IMR-90 (cell line): ENCODE results near the gene POLR2F. TPM values are rescaled to one million over a fixed set of nuclear protein-coding genes. Genes with fewer than 3 reads are reported as not detected.

Source experiments
- ATAC-seq: fragments of 200-7000 bp; cut with Tn5 transposase; 2 replicates; pipeline ENCODE4 v1.9.1; 2020; ENCODE audit warnings: low read depth, mild to moderate bottlenecking, moderate library complexity
- BruUV-seq: library from RNA; stranded (reverse); fragments of 400-500 nt; replicated peaks from 2 replicates; lab custom pipeline; 2021; lab: Mats Ljungman, UMichigan
- CTCF ChIA-PET: fragments of 300-600 bp; formaldehyde crosslinking; extraction: SDS; loops from one replicate; lab custom pipeline; 2021; ENCODE audit warnings: antibody characterized with exemption; lab: Yijun Ruan, JAX
- POLR2A ChIA-PET: fragments of 300-600 bp; sonication (Branson Sonifier 250); formaldehyde crosslinking; loops from one replicate; lab custom pipeline; 2022; ENCODE audit warnings: antibody characterized with exemption; ENCODE audit not compliant: unreplicated experiment; lab: Charles Lee
- DNase-seq: peaks from one replicate; pipeline ENCODE4 v3.0.0; 2013
- H2AFZ ChIP-seq: replicated peaks from 2 replicates; pipeline ENCODE3; 2013; ENCODE audit warnings: low read length, mild to moderate bottlenecking; ENCODE audit not compliant: poor library complexity
- H2AK5ac ChIP-seq: 2 replicates; pipeline ENCODE4 v1.6.1; 2013; ENCODE audit warnings: low read depth, low read length, inconsistent platforms
- H2AK9ac ChIP-seq: replicated peaks from 2 replicates; pipeline ENCODE3; 2013; ENCODE audit warnings: mild to moderate bottlenecking, low read depth, low read length, moderate library complexity; ENCODE audit not compliant: poor library complexity
- H2BK120ac ChIP-seq: 2 replicates; pipeline ENCODE4 v1.6.1; 2013; ENCODE audit warnings: low read depth, low read length, inconsistent platforms
- H2BK15ac ChIP-seq: 3 replicates; pipeline ENCODE4 v1.6.1; 2013; ENCODE audit warnings: low read depth, low read length, inconsistent platforms
- H2BK20ac ChIP-seq: 2 replicates; pipeline ENCODE4 v1.6.1; 2013; ENCODE audit warnings: low read depth, mild to moderate bottlenecking, inconsistent platforms, low read length, moderate library complexity
- H2BK5ac ChIP-seq: 2 replicates; pipeline ENCODE4 v1.6.1; 2013; ENCODE audit warnings: mild to moderate bottlenecking, low read depth, low read length, inconsistent platforms; ENCODE audit not compliant: poor library complexity, severe bottlenecking
- H3K14ac ChIP-seq: replicated peaks from 2 replicates; pipeline ENCODE4 v1.6.1; 2013; ENCODE audit warnings: low read depth, low read length, inconsistent platforms
- H3K18ac ChIP-seq: 2 replicates; pipeline ENCODE4 v1.6.1; 2013; ENCODE audit warnings: low read depth, low read length, control low read depth
- H3K23ac ChIP-seq: 2 replicates; pipeline ENCODE4 v1.6.1; 2013; ENCODE audit warnings: low read depth, low read length, inconsistent platforms
- H3K27ac ChIP-seq: 2 replicates; pipeline ENCODE4 v1.5.1; 2013; ENCODE audit warnings: mild to moderate bottlenecking, control low read depth, low read length; ENCODE audit not compliant: insufficient read depth
- H3K27me3 ChIP-seq: 2 replicates; pipeline ENCODE4 v1.6.1; 2013; ENCODE audit warnings: low read length; ENCODE audit not compliant: control insufficient read depth, insufficient read depth
- H3K36me3 ChIP-seq: 2 replicates; pipeline ENCODE4 v1.6.1; 2013; ENCODE audit warnings: low read length, mixed read lengths; ENCODE audit not compliant: control insufficient read depth, insufficient read depth
- H3K4ac ChIP-seq: 2 replicates; pipeline ENCODE4 v1.6.1; 2013; ENCODE audit warnings: low read depth, low read length, inconsistent platforms
- H3K4me1 ChIP-seq: 2 replicates; pipeline ENCODE4 v1.6.1; 2013; ENCODE audit warnings: low read length, mixed read lengths; ENCODE audit not compliant: control insufficient read depth, insufficient read depth
- H3K4me2 ChIP-seq: 2 replicates; pipeline ENCODE4 v1.6.1; 2013; ENCODE audit warnings: low read depth, mild to moderate bottlenecking, control low read depth, low read length, moderate library complexity
- H3K4me3 ChIP-seq: 2 replicates; pipeline ENCODE4 v1.5.1; 2013; ENCODE audit warnings: low read depth, mild to moderate bottlenecking, control low read depth, low read length, moderate library complexity; ENCODE audit not compliant: insufficient read depth
- H3K56ac ChIP-seq: 2 replicates; pipeline ENCODE4 v1.6.1; 2013; ENCODE audit warnings: low read length, inconsistent platforms; ENCODE audit not compliant: insufficient read depth; ENCODE audit errors: extremely low read depth
- H3K79me1 ChIP-seq, 2 experiments: 2 replicates each; pipeline ENCODE4 v1.6.1; 2013; ENCODE audit warnings: low read length in 2 of 2, inconsistent platforms in 1 of 2, low read depth in 1 of 2
- H3K9ac ChIP-seq: 2 replicates; pipeline ENCODE4 v1.6.1; 2013; ENCODE audit warnings: low read depth, low read length, control low read depth
- H3K9me1 ChIP-seq: 2 replicates; pipeline ENCODE4 v1.6.1; 2013; ENCODE audit warnings: low read length, inconsistent platforms; ENCODE audit not compliant: insufficient read depth
- H3K9me3 ChIP-seq: 2 replicates; pipeline ENCODE4 v1.6.1; 2013; ENCODE audit warnings: low read length; ENCODE audit not compliant: control insufficient read depth, insufficient read depth
- H4K20me1 ChIP-seq: 2 replicates; pipeline ENCODE4 v1.6.1; 2013; ENCODE audit warnings: low read length, inconsistent platforms; ENCODE audit not compliant: insufficient read depth
- H4K5ac ChIP-seq: 2 replicates; pipeline ENCODE4 v1.6.1; 2013; ENCODE audit warnings: mild to moderate bottlenecking, low read depth, low read length, control low read depth
- H4K8ac ChIP-seq, 2 experiments: 2 replicates each; pipeline ENCODE4 v1.6.1; 2013; ENCODE audit warnings: low read depth in 2 of 2, low read length in 2 of 2, control low read depth in 1 of 2, inconsistent platforms in 1 of 2
- H4K91ac ChIP-seq: 2 replicates; pipeline ENCODE4 v1.6.1; 2013; ENCODE audit warnings: low read depth, low read length, inconsistent platforms; ENCODE audit not compliant: insufficient read depth
- BHLHE40 ChIP-seq: fragments of 150-350 bp; IDR thresholded peaks from 2 replicates; pipeline ENCODE4 v1.6.1; 2016; ENCODE audit warnings: mild to moderate bottlenecking, low read depth, low read length
- CEBPB ChIP-seq: IDR thresholded peaks from 2 replicates; pipeline ENCODE4 v1.6.1; 2012; ENCODE audit warnings: low read depth, low read length, improper control_type of control experiment
- CHD1 ChIP-seq: IDR thresholded peaks from 2 replicates; pipeline ENCODE4 v1.6.1; 2012; ENCODE audit warnings: low read depth, low read length, improper control_type of control experiment
- FOS ChIP-seq: fragments of 150-350 bp; IDR thresholded peaks from 2 replicates; pipeline ENCODE4 v1.6.1; 2016; ENCODE audit warnings: low read depth, low read length
- MAFK ChIP-seq: IDR thresholded peaks from 2 replicates; pipeline ENCODE4 v1.6.1; 2012; ENCODE audit warnings: low read depth, low read length, improper control_type of control experiment
- MAZ ChIP-seq: IDR thresholded peaks from 2 replicates; pipeline ENCODE4 v1.6.1; 2012; ENCODE audit warnings: low read depth, mild to moderate bottlenecking, low read length, improper control_type of control experiment, moderate library complexity, borderline replicate concordance
- POLR2A ChIP-seq: IDR thresholded peaks from 2 replicates; pipeline ENCODE4 v1.6.1; 2012; ENCODE audit warnings: mild to moderate bottlenecking, low read depth, low read length
- RFX5 ChIP-seq: IDR thresholded peaks from 2 replicates; pipeline ENCODE4 v1.8.0; 2012; ENCODE audit warnings: low read depth, mild to moderate bottlenecking, low read length, moderate library complexity
- SMC3 ChIP-seq: fragments of 150-350 bp; IDR thresholded peaks from 2 replicates; pipeline ENCODE4 v1.6.1; 2016; ENCODE audit warnings: low read depth, mild to moderate bottlenecking, antibody characterized with exemption, low read length, moderate library complexity
- WGBS, 2 experiments: methylation state at CpG; one replicate each; pipeline versions ENCODE4 v1.1.5 to v1.1.7; 2013; ENCODE audit warnings: missing lambda C conversion rate in 2 of 2; ENCODE audit not compliant: insufficient read length in 1 of 2; ENCODE audit errors: extremely low coverage in 2 of 2; 5-methylcytosine and 5-hydroxymethylcytosine counted together
- dilution Hi-C: fragments of 300-500 bp; cut with HindIII; formaldehyde crosslinking; loops from one replicate; pipeline ENCODE4 v1.14.3; 2018; ENCODE audit warnings: low sequenced_read_pairs; ENCODE audit not compliant: unreplicated experiment
- in situ Hi-C: fragments of 300-500 bp; cut with MboI; formaldehyde crosslinking; loops from 3 replicates; pipeline ENCODE4 v1.14.3; 2019; ENCODE audit warnings: low sequenced_read_pairs, inconsistent platforms, mixed read lengths
- intact Hi-C: fragments of 100-400 bp; cut with micrococcal nuclease; formaldehyde crosslinking; loops from 2 replicates; pipeline ENCODE4 v1.10.0; 2022
- polyA plus RNA-seq, 3 experiments: library from polyadenylated mRNA; depleted of rRNA; stranded (reverse); fragments of >200 nt; gene quantifications; 2 replicates each; pipeline ENCODE4 v1.2.3, GENCODE V29; 2012; ENCODE audit warnings: low replicate concordance in 1 of 3
- total RNA-seq: library from RNA; depleted of rRNA; stranded (reverse); fragments of >200 nt; gene quantifications from 2 replicates; pipeline ENCODE4 v1.2.3, GENCODE V29; 2012
- TF ChIP-seq, protein P1 (sequence below): conservative IDR thresholded peaks from 2 replicates; pipeline ENCODE4 v1.5.1; 2012; ENCODE audit warnings: mild to moderate bottlenecking, low read depth, low read length, improper control_type of control experiment
- TF ChIP-seq, protein P2 (sequence below): fragments of 150-350 bp; IDR thresholded peaks from 2 replicates; pipeline ENCODE4 v1.6.1; 2017; ENCODE audit warnings: mild to moderate bottlenecking, antibody characterized with exemption, low read length, low read depth

POLR2F gene
- total and polyA plus RNA-seq, 2 of the 4 experiments (the other 2 are of a cell fraction) = 26.0 to 147 TPM

DNA sequence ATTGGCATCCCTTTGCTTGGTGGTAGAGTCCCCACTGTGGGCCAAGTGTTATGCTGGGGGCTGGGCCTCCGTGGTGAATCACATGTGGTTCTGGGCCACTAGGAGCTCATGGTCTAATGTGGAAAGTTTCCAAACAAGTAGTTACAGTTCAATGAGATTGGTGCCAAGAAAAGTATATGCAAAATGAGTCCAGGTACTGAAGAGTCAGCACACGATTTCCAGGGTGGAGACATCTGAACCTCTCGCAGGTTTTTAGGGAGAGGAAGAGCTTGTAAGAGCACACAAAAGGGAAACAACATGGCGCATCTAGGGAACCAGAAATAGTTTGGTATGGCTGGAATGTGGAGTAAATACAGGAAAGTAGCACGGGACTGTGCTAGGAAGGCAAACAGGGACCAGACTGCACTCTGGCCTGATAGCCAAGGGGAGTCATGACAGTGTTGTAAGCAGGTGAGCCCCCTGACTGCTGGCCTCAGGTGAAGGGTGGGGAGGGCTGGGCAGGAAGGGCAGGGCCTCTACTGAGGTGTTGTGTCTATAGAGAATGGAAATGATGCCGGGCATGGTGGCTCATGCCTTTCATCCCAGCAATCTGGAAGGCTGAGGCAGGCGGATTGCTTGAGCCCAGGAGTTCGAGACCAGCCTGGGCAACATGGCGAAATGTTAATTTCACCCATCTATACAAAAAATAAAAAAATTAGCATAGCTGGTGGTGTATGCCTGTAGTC, 12.6 kb downstream of the POLR2F start (continued):
- TF ChIP-seq POLR2A (no peak), MAFK (no peak)

DNA sequence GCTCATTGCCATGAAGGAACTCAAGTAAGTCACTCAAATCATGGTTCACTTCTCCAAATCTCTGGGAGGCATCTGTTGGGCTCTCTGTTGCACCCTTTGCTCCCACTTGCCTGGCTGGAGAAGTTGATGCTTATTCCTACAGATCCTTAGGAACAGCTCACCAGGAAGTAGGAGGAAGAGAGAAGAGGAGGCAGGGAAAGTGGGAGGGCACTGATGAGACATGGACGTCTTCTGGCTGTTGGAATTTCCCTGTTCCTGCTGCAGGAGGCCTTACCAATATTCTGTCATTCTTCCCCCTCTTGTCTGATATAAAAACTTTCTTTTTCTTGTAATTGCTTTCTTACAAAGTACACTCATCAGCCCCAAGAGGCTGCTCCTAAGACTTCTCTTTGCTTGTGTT, 13.6 kb downstream of the POLR2F start:
- H3K27me3 ChIP-seq = no peaks in the 10 kb centered on the region
- no peak overlapping the region for H2AK5ac ChIP-seq
- no TSS peak for BruUV-seq
- TF ChIP-seq, protein P1, sequence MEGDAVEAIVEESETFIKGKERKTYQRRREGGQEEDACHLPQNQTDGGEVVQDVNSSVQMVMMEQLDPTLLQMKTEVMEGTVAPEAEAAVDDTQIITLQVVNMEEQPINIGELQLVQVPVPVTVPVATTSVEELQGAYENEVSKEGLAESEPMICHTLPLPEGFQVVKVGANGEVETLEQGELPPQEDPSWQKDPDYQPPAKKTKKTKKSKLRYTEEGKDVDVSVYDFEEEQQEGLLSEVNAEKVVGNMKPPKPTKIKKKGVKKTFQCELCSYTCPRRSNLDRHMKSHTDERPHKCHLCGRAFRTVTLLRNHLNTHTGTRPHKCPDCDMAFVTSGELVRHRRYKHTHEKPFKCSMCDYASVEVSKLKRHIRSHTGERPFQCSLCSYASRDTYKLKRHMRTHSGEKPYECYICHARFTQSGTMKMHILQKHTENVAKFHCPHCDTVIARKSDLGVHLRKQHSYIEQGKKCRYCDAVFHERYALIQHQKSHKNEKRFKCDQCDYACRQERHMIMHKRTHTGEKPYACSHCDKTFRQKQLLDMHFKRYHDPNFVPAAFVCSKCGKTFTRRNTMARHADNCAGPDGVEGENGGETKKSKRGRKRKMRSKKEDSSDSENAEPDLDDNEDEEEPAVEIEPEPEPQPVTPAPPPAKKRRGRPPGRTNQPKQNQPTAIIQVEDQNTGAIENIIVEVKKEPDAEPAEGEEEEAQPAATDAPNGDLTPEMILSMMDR = no peak
- TF ChIP-seq MAFK = no peak
- TF ChIP-seq RFX5 = no peak
- TF ChIP-seq SMC3 = no peak
- TF ChIP-seq, protein P2, sequence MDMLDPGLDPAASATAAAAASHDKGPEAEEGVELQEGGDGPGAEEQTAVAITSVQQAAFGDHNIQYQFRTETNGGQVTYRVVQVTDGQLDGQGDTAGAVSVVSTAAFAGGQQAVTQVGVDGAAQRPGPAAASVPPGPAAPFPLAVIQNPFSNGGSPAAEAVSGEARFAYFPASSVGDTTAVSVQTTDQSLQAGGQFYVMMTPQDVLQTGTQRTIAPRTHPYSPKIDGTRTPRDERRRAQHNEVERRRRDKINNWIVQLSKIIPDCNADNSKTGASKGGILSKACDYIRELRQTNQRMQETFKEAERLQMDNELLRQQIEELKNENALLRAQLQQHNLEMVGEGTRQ = no peak
- no peak for TF ChIP-seq FOS
- TF ChIP-seq MAZ = no peak
- TF ChIP-seq CHD1 = no peak
- TF ChIP-seq BHLHE40 = no peak
- no peak for TF ChIP-seq CEBPB
- no peak overlapping the region for H2AFZ ChIP-seq
- peaks cover 12% of the 10 kb centered on the region for H4K20me1 ChIP-seq
- peak; percentile 38 for DNase-seq
- no peak overlapping the region for H2BK20ac ChIP-seq
- H2AK9ac ChIP-seq = no peak overlapping the region
- H4K91ac ChIP-seq = no peak overlapping the region
- POLR2A ChIA-PET = no interaction called here
- in situ Hi-C loops = no loop called here
- H4K8ac ChIP-seq = no peak overlapping the region
- no peak overlapping the region for H3K4me3 ChIP-seq
- ATAC-seq = no peak
- no CpG with 5 or more reads among the region's 1 CpG for WGBS, 2 experiments
- no peak overlapping the region for H2BK15ac ChIP-seq
- no peak overlapping the region for H3K14ac ChIP-seq
- peaks cover 28% of the 10 kb centered on the region for H3K36me3 ChIP-seq
- H3K79me1 ChIP-seq = peaks cover 11 to 16% of the 10 kb centered on the region in 2 experiments
- no peak overlapping the region for H3K18ac ChIP-seq
- H2BK5ac ChIP-seq = no peak overlapping the region
- no peak overlapping the region for H2BK120ac ChIP-seq
- no peak overlapping the region for H3K27ac ChIP-seq
- no peak overlapping the region for H4K5ac ChIP-seq
- H3K56ac ChIP-seq = no peak overlapping the region
- H3K23ac ChIP-seq = no peak overlapping the region
- no peak overlapping the region for H3K9ac ChIP-seq
- H3K9me1 ChIP-seq = peaks cover 5% of the 10 kb centered on the region; the same call in 1 of the 2 replicates
- H3K4me2 ChIP-seq = no peak overlapping the region
- peaks cover 7% of the 10 kb centered on the region for H3K4me1 ChIP-seq
- no peaks in the 10 kb centered on the region for H3K9me3 ChIP-seq
- CTCF ChIA-PET = no interaction called here
- dilution Hi-C loops = no loop called here
- H3K4ac ChIP-seq = no peak overlapping the region
- intact Hi-C loops = no loop called here
